ENCODE results near the gene EDIL3. TPM values are rescaled to one million over a fixed set of nuclear protein-coding genes. Genes with fewer than 3 reads are reported as not detected.

EDIL3 gene
- total and polyA plus RNA-seq, 2 of the 8 experiments (the other 6 are each of a cell fraction or from before 2014, with no cell fraction given) = 14.7 to 47.2 TPM

DNA sequence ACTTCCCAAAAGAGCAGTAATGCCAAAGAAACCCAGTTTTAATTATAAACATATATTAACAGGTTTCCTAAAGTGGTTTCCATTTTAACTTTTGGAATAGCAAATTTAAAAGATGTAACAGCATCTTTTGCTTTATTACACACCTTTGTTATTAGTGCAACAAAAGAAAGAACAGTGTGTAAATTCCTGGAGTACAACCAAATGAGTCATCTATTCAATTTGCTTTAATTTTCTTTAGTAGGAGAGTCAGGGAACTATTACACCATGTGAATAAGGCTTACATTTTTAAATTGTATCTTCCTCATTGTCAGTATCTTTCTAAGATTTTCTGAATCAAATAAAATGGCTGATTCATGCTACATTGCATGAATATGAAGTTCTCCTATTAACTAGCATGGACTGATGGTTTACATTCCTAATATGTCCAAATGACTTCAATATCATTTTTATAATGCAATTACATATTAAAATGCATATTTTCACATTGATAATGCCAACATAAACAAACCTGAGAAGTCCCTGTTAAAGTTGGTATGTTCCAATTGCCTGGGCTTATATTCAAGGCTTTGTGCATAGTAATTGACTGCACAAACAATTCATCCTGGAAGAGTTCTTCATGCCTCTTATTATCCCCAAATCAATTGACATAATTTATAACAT lies 22.5 kb downstream of the EDIL3 start:
- Histone ChIP-seq H3K79me2 (ENCODE audit: control insufficient read depth in 1 of 2, insufficient read depth in 2 of 2, low read length in 2 of 2) (peaks cover 0 to 50% of the 10 kb centered on the region in 2 experiments; a peak in 2 of 4 replicates), H3K9me3 (ENCODE audit: insufficient read depth in 2 of 2, low read depth in 1 of 2, low read length in 1 of 2) (no peaks in the 10 kb centered on the region), H2BK120ac (replicated peaks; ENCODE audit: low read depth, low read length) (no peak overlapping the region), H3K4me1 (replicated peaks in 1 of 4; ENCODE audit: control insufficient read depth in 3 of 4, insufficient read depth in 4 of 4, low read length in 3 of 4) (no peaks in the 10 kb centered on the region), H3K4me3 (ENCODE audit: extremely low read depth in 1 of 4, insufficient read depth in 2 of 4, low read depth in 3 of 4, low read length in 4 of 4) (no peak overlapping the region), H4K20me1 (replicated peaks in 1 of 2; ENCODE audit: control insufficient read depth in 1 of 2, insufficient read depth in 2 of 2, low read length in 2 of 2) (no peaks in the 10 kb centered on the region), H2AK5ac (ENCODE audit: low read depth, low read length) (no peak overlapping the region), H3K36me3 (ENCODE audit: control insufficient read depth in 2 of 4, insufficient read depth in 4 of 4, low read length in 3 of 4) (no peaks in the 10 kb centered on the region), H2BK15ac (ENCODE audit: low read length) (no peak overlapping the region), H3K23me2 (ENCODE audit: low read depth, low read length) (no peaks in the 10 kb centered on the region; the same call in 1 of the 2 replicates), H2BK20ac (ENCODE audit: low read length) (no peak overlapping the region), H3K27ac (ENCODE audit: low read depth, low read length) (no peak overlapping the region), H3K79me1 (ENCODE audit: low read depth, low read length) (no peaks in the 10 kb centered on the region), H3K4me2 (ENCODE audit: insufficient read depth in 1 of 2, low read depth in 2 of 2, low read length in 2 of 2) (no peak overlapping the region), H3K4ac (replicated peaks; ENCODE audit: insufficient read length, low read depth, low read length) (no peak overlapping the region), H4K8ac (ENCODE audit: extremely low read depth, insufficient read depth, low read length) (no peak overlapping the region), H2AFZ (ENCODE audit: low read length) (no peak overlapping the region), H3K23ac (ENCODE audit: insufficient read length) (no peak overlapping the region), H4K91ac (replicated peaks; ENCODE audit: insufficient read length, low read length) (no peak overlapping the region), H3K18ac (ENCODE audit: extremely low read depth, low read length) (no peak overlapping the region), H4K5ac (ENCODE audit: insufficient read length, low read depth, low read length) (no peak overlapping the region), H3K9ac (replicated peaks in 1 of 4; ENCODE audit: extremely low read depth in 1 of 4, low read depth in 3 of 4, low read length in 3 of 4) (no peak overlapping the region), H3K14ac (ENCODE audit: insufficient read length) (no peak overlapping the region), H3K56ac (replicated peaks; ENCODE audit: insufficient read length, low read depth, low read length) (no peak overlapping the region), H2BK12ac (ENCODE audit: low read depth, low read length) (no peak overlapping the region), H3K27me3 (replicated peaks in 1 of 4; ENCODE audit: control insufficient read depth in 3 of 4, extremely low read depth in 1 of 4, insufficient read depth in 3 of 4, low read length in 3 of 4) (no peaks in the 10 kb centered on the region), H2BK5ac (ENCODE audit: low read depth, low read length) (no peak overlapping the region)
- ChIA-PET POLR2A (ENCODE audit: partially characterized antibody) (no interaction called here), CTCF (ENCODE audit: partially characterized antibody) (no interaction called here)
- FAIRE-seq (no peak), DNase-seq (ENCODE audit: low read depth in 1 of 2, low spot score in 2 of 2) (no peak)
- TF ChIP-seq NRF1 (IDR thresholded peaks at IDR 0.05; ENCODE audit: low read depth, low read length) (no peak), ZNF274 (IDR thresholded peaks at IDR 0.05; ENCODE audit: borderline replicate concordance, extremely low read depth, low read length) (no peak), NANOG (IDR thresholded peaks at IDR 0.05; ENCODE audit: insufficient read depth, low read depth, low read length, poor library complexity, severe bottlenecking) (no peak), USF2 (IDR thresholded peaks at IDR 0.05; ENCODE audit: low read length) (no peak), BCL11A (IDR thresholded peaks at IDR 0.05; ENCODE audit: low read depth in 2 of 2, low read length in 2 of 2) (no peak), KDM4A (IDR thresholded peaks at IDR 0.05; ENCODE audit: low read depth, low read length, severe bottlenecking) (no peak), CTBP2 (IDR thresholded peaks at IDR 0.05; ENCODE audit: borderline replicate concordance, insufficient read depth, insufficient read length, low read length) (no peak)
- TF ChIP-seq, protein P1, sequence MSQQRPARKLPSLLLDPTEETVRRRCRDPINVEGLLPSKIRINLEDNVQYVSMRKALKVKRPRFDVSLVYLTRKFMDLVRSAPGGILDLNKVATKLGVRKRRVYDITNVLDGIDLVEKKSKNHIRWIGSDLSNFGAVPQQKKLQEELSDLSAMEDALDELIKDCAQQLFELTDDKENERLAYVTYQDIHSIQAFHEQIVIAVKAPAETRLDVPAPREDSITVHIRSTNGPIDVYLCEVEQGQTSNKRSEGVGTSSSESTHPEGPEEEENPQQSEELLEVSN (IDR thresholded peaks at IDR 0.05) = no peak
- TF ChIP-seq, protein P2, sequence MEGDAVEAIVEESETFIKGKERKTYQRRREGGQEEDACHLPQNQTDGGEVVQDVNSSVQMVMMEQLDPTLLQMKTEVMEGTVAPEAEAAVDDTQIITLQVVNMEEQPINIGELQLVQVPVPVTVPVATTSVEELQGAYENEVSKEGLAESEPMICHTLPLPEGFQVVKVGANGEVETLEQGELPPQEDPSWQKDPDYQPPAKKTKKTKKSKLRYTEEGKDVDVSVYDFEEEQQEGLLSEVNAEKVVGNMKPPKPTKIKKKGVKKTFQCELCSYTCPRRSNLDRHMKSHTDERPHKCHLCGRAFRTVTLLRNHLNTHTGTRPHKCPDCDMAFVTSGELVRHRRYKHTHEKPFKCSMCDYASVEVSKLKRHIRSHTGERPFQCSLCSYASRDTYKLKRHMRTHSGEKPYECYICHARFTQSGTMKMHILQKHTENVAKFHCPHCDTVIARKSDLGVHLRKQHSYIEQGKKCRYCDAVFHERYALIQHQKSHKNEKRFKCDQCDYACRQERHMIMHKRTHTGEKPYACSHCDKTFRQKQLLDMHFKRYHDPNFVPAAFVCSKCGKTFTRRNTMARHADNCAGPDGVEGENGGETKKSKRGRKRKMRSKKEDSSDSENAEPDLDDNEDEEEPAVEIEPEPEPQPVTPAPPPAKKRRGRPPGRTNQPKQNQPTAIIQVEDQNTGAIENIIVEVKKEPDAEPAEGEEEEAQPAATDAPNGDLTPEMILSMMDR (IDR thresholded peaks at IDR 0.05; ENCODE audit: control extremely low read depth in 1 of 3, insufficient read depth in 1 of 3, low read depth in 1 of 3, low read length in 3 of 3) = no peak

Measured in H1 (cell line).